Measurements from ENCODE around the gene SLC6A3.

SLC6A3 gene

DNA sequence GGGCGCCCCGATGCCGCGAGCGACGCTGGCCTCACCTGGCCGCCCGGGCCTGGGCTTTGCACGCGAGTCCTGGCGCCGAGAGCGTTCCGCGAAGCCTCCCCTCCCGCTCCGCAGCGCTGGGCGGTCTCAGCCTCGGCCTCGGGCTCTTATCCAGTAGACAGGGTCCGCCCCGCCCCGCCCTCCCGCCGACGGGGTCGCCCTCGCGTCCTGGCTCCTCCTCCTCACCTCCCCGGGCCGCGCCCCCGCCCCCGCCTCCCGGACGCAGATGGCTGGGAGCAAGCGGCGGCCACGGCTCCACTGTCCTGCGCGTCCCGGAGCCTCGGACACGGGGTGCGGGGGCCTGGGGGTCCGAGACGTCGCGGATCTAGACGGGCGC is at the start of gene SLC6A3:
Gene SLC6A3, minus strand, starts transcription at position 128 of the 376 bp plus-strand sequence. CDS start 2,243 bp downstream, outside the sequence.
- no peak for DNase-seq (ENCODE audit: low spot score)

GRCh38 chr5:1493941-1494340 is 48.7 kb upstream of the SLC6A3 start:
- DNase-seq (ENCODE audit: low spot score) = no peak

- DNase-seq (ENCODE audit: low spot score) = no peak
Observed at GRCh38 chr5:1493413-1493812, 48.2 kb upstream of the SLC6A3 start.

GRCh38 chr5:1492757-1493156 is 47.5 kb upstream of the SLC6A3 start:
- no peak for DNase-seq (ENCODE audit: low spot score)

DNA sequence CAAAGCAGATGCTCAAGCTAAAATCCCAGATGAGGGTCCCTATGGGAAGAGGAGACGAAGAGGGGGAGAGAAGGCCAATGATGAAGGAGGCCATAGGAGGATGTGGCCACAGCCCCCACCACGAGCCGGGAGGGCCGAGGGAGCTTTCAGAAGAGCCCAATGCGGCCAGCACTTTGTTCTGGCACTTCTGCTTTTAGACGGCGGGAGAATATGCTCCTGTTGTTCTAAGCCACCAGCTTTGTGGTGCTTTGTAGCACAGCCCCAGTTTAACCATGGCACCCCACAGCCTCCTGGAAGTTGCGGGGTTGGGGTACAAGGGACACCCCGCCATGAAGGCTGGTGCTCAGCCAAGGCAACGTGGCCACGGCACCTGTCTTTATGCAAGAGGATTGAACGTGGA is 45.1 kb upstream of the SLC6A3 start:
- DNase-seq (ENCODE audit: low spot score) = no peak

- DNase-seq (ENCODE audit: low spot score) = no peak
Observed at GRCh38 chr5:1489754-1490153, 44.5 kb upstream of the SLC6A3 start.

GRCh38 chr5:1488882-1489680 is 43.8 kb upstream of the SLC6A3 start:
- DNase-seq (ENCODE audit: low spot score) = peak; percentile 75

GRCh38 chr5:1487079-1487764 is 42.0 kb upstream of the SLC6A3 start:
- DNase-seq (ENCODE audit: low spot score) = no peak

GRCh38 chr5:1486271-1486670 is 41.0 kb upstream of the SLC6A3 start:
- DNase-seq (ENCODE audit: low spot score) = no peak

DNA sequence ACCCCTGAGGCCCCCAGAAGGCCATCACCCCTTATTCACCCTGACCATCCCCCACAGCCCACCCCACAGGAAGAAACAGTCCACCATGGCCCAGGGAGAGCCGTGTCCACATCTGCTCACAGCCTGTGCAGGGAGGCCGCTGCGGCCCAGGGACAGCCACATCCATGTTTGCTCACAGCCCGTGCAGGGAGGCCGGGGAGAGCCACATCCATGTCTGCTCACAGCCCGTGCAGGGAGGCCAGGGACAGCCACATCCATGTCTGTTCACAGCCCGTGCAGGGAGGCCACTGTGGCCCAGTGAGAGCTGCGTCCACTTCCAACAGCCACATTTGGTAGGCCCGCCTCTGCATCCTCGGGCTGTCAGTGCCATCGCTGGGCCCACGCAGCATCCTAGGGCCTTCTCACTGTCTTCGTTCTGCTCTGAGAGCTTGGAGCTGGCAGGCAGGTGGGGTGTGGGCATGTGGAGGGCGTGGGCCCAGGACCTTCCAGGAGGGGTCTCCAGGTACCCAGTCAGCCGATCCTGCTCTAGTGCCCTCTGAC is 40.4 kb upstream of the SLC6A3 start:
- DNase-seq (ENCODE audit: low spot score) = no peak

- DNase-seq (ENCODE audit: low spot score) = no peak
Observed at GRCh38 chr5:1484730-1485578, 39.7 kb upstream of the SLC6A3 start.

GRCh38 chr5:1483856-1484729 is 38.9 kb upstream of the SLC6A3 start:
- DNase-seq (ENCODE audit: low spot score) = no peak

DNA sequence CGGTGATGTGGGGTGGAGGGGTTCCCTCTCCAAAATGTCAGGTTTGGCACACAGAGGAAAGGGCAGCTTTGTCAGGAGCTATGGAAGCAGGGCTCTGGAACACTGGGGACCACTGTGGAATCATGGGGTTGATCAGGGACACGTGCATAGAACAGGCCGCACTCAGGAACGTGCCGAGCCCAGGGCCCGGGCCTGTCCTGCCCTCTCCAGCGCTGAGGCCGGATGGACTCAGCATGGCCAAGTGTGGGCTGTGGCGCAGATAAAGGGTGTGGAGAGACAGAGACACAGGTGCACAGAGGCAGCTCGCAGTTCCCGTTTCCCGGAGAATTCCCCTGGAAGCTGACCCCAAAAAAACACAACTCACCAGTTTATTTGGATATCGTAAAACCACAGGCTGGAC is 37.8 kb upstream of the SLC6A3 start:
- DNase-seq (ENCODE audit: low spot score) = no peak

DNA sequence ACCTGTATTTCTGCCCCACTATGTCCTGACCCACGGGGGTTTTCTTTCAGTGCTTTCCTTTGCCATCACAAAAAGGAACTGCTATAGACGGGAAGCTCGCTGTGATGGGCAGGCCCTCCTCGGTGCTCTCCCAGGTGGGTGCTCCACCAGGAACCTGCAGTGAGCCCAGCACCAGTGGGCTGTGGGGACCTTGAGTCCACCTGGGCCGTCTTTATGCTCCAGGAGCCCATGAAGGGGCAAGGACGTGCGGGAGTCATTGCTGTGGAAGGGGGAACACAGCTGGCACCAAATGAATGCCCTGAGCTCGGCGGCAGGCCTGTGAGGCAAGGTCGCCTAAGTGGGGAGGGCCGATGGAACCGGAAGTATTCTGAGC is 36.7 kb upstream of the SLC6A3 start:
- no peak for DNase-seq (ENCODE audit: low spot score)

DNA sequence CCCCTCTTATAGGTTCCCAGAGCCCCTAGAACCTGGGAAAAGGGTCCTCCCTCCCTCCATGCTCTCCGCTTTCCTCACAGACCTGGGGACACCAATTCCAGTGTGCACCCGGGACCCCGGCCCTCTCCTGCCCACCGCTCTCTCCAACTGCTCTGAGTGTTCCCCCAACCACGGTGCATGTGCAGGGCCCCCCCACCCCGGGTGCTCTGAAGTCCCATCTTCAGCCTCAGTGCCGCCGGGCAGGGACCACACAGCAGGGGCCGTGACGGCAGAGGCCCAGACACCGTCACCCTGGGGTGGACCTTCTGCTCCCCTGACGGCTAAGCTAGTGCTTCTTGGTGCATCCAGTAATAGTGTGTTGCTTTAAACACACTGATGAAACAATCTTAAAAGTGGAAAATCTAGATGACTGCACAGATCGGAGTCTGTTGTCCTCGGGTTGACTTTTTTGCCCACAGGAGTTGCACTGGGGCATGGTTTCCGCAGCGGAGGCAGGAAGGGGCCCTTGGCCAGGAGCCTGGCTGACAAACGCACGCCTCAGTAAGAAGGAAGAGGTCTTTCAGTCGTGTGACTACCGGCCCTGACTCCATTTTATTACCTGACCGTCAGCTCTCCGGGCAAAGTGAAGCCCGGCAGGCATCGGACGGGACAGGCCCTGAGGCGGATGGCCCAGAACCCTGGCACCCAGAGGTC is 36.2 kb upstream of the SLC6A3 start:
- DNase-seq (ENCODE audit: low spot score) = no peak

DNA sequence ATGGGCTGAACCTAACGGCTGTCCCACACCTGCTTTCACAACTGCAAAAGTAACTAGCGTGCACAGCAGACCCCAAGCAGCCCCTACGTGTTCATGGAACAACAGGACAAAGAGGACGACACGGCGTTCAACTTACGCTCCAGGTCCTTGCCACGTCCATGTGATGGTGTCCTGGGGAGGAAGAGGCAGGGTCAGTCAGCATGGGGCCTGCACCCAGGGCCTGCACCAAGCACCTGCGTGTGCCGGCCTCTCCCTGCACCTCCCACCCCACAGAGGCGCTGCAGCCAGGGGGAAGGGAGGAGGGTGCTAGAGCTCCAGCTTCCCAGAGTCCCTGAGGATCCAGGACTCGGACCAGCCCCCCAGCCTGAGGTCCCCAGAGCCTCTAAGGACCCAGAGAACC is 35.6 kb upstream of the SLC6A3 start:
- DNase-seq (ENCODE audit: low spot score) = no peak

DNA sequence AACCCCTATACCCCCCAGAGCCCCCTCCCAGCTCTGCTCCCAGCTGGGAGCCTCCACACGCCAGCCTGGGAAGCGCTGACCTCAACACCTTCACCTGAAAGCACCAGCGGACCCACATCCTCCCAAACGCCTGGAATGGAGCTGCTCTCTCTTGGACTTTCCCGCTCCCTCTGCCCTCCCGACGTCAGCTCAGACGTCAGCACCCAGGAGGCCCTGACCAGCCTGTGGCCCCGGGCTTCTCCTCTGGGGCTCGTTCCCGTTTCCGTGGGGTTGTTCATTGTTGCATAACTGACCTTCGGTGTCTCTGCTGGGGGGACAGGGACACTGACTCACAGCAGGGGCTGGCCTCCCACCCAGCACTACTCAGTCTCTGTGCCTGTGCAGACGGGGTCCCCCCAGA is 35.0 kb upstream of the SLC6A3 start:
- no peak for DNase-seq (ENCODE audit: low spot score)

DNA sequence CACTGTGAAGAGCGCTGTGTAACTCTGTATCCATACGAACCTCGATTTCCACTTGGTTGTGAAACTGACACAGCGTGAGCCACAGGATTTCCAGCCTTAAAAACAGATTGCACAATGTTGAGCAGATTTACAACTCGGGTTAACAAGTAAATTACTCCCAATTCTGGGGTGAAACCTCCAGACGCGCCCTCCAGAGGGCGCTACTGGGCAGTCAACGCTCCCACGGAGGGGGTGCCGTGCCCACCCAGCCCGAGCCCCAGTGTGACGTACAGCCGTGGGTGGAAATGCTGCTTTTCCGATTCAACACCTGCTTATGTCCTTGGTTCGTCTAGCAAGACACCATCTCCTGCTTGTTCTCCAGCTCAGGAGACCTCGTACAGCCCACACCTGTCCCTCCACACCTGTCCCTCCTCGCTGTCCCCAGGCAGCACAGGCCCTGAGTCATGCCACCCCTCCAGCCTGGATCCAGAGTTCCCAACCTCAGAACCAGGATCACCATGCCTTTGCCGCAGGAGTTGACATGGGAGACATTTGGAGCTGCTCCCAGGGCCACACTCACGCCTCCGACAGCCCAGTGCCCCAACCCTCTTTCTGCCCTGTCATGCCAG is 34.4 kb upstream of the SLC6A3 start:
- DNase-seq (ENCODE audit: low spot score) = peak; percentile 15

GRCh38 chr5:1479066-1479465 is 33.8 kb upstream of the SLC6A3 start:
- no peak for DNase-seq (ENCODE audit: low spot score)

- no peak for DNase-seq (ENCODE audit: low spot score)
Observed at GRCh38 chr5:1478271-1479035, 33.2 kb upstream of the SLC6A3 start.
